NCI-H2196 (cell line): ENCODE data around the gene KRTCAP2.
"Not testable (repeated sequence)": the region's sequence is repeated elsewhere in the genome, so short reads cannot be mapped to it uniquely, and the experiment has no call there.

Experiments used
- DNase-seq: peaks from one replicate; lab custom pipeline; 2025; ENCODE audit not compliant: unreplicated experiment; lab: John Stamatoyannopoulos, UW

Gene KRTCAP2

DNA sequence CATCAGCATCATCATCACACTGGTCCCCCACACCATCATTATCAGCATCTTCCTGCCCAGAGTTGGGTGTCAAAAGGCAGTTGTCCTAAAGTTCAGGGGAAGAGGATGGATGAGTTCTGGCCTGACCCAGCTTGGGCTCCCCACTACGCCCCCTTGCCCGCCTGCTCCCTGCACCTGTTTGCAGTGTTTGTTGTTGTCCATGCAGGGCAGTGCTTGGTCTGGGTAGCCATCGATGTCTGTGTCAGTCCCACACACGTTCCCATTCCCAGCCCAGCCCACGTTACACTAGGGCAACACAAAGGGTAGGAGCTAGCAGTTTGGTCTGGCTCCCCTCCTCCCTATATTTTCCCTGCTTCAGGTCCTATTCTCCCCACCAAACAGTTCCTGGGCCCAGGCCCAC, 27.8 kb upstream of the KRTCAP2 start:
- DNase-seq: no peak

GRCh38 chr1:155199792-155200191, 26.7 kb upstream of the KRTCAP2 start:
- no peak for DNase-seq

DNA sequence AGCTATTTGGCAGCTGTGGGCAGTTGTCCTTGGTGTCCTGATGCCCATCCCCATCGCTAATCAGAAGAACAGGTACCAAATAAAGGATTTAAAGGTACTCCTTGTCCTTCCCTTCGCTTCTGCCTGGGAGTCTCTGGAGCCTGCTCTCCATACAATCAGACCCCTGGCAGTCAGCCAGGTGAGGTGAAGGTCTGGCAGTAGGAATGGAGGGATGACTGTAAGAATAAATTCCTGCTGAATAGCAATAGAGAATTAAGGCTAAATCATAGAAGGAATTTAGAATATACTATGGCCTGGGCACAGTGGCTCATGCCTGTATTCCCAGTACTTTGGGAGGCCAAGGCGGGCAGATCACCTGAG, 25.4 kb upstream of the KRTCAP2 start:
- DNase-seq: no peak

DNA sequence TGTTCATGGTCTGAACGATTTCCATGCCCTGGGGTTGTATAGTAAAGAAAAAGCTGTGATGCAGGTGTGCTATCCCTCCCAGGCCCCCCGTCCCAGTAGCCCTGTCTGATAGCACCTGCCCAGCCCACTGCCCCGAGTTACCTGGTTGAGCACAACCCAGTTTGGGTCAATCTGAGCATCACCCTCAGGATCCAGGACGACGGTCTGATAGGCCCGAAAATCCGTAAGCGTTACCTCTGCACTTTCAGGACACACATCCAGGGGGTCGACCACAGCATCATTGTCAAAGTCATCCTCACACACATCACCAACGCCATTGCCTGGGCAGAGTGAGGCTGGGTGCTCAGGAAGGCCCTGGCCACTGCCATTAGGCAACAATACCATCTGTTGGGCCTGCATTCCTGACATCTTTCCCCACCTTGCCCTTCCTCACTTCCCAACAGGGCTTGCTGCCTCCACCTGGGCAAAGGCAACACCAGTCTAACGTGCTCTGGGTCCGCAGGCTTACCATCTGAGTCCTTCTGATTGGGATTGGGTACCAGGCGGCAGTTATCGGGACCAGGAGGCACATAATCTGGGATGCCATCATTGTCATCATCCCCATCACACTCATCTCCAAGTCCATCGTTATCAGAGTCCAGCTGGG, 24.9 kb upstream of the KRTCAP2 start:
- DNase-seq: no peak

- no peak for DNase-seq
Observed at GRCh38 chr1:155196893-155197638, 24.0 kb upstream of the KRTCAP2 start.

DNA sequence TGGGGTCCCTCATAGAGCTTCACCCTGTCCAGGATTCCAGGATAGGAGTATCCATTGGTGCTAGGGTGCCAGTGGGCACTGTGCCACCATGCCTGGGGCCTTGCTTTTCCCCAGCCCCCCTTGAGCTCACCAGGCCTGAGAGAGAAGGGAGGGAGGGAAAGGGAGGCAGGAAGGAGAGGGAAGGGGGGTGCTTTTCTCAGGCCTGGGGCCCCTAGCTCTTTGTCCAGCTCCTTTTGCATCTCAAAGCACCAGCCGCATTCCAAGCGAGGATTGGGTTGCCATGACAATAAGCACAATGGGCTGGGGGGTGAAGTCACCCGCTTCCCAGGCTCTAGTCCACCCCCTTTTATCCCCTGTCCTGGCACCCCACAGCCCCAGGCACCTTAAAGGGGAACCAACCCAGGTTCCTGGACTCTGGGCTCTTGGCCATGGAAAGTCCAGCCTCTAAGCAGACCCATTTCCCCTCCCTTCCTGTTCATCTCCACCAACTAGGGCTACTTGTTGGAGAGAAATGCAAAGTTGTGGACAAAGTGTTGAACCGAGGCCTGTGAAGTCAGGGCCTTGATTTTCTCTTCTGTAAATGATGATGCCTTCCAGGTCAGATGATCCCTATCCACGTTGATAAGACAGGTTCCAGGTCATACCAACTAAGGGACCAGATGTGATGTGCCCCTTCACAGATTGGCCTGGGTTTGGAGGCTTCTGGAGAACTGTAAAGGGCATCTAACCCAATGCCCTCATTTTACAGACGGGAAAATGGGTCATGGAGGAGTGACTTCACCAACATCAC, 23.2 kb upstream of the KRTCAP2 start:
- DNase-seq: no peak

- DNase-seq: no peak
Observed at GRCh38 chr1:155195201-155196102, 22.3 kb upstream of the KRTCAP2 start.

- DNase-seq: not testable (repeated sequence)
Observed at GRCh38 chr1:155193991-155194240, 20.8 kb upstream of the KRTCAP2 start.

- peak; percentile 91 for DNase-seq
Observed at GRCh38 chr1:155193275-155193990, 20.3 kb upstream of the KRTCAP2 start.

GRCh38 chr1:155192346-155193274, 19.5 kb upstream of the KRTCAP2 start:
- DNase-seq: peak; percentile 63

- DNase-seq: no peak
Observed at GRCh38 chr1:155191904-155192303, 18.8 kb upstream of the KRTCAP2 start.

- not testable (repeated sequence) for DNase-seq
Observed at GRCh38 chr1:155189926-155190325, 16.8 kb upstream of the KRTCAP2 start.

DNA sequence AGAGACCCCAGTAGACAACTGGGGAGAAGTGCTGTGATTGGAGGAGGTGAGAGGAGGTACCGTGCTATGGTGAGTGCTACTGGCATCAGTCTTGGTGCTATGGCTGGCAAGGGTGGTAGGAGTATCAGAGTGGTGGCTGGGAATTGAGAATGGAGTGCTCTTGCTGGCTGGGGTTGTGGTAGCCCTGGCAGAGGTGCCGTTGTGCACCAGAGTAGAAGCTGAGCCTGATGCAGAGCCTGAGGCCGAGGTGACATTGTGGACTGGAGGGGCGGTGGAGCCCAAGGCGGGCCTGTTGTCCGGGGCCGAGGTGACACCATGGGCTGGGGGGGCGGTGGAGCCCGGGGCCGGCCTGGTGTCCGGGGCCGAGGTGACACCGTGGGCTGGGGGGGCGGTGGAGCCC, 15.2 kb upstream of the KRTCAP2 start:
- DNase-seq: no peak

DNA sequence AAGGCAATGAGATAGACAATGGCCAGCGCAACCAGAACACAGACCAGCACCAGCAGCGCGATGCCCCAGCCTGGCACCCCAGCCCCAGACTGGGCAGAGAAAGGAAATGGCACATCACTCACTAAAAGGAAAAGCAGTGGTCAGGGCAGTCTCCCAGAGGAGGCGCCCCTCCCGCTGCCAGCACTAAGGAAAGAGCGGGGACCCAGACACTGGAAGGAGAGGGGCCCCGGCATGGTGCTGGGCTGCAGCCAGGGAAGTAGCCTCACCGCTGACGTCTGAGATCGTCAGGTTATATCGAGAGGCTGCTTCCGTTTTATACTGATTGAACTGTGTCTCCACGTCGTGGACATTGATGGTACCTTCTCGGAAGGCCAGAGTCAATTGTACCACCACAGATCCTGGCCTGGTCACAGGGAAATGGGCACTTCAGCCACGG, 14.4 kb upstream of the KRTCAP2 start:
- DNase-seq: no peak

DNA sequence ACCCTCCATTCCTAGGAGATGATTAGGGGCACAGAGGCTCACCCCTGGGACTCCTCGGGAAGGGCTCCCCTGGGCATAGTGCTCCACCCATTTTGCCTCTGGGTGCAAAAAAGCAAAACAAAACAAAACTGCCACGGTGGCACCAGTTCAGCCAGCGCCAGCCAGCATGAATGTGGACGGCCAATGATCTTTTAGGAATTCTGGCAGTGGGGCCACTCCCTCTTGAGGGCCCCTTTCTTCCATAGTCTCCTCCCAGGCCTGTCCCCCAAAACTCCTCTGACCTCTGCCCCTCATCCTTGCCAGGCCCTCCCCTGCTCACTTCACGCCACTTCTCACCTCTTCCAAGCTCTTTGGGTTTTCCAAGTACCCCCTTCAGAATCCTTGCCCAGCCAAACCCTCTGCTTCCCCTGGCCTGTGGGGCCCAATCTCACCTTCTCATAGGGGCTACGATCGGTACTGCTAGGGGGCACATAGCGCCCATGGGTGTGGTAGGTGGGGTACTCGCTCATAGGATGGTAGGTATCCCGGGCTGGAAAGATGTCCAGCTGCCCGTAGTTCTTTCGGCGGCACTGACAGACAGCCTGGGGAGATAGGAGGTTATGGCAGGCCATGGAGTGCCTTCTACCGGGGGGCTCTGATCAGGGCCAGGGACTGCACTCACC, 13.8 kb upstream of the KRTCAP2 start:
- no peak for DNase-seq

- no peak for DNase-seq
Observed at GRCh38 chr1:155186067-155186793, 13.1 kb upstream of the KRTCAP2 start.

GRCh38 chr1:155185783-155186066, 12.6 kb upstream of the KRTCAP2 start:
- no peak for DNase-seq
